Ovary (tissue), 9 donors: Measurements from ENCODE around the gene PBRM1. TPM values are rescaled to one million over a fixed set of nuclear protein-coding genes. Genes with fewer than 3 reads are reported as not detected.

Source experiments
- DNase-seq, 5 donors: peaks; one replicate each; pipeline ENCODE4 v3.0.0-alpha.2; 2019 to 2020
- H3K27ac ChIP-seq, 2 donors: fragments of 200-600 bp; one replicate each; pipeline versions ENCODE4 v1.5.1 to v1.8.0; 2019 to 2022
- H3K27me3 ChIP-seq: fragments of 200-600 bp; one replicate; pipeline ENCODE4 v1.8.0; 2022
- H3K36me3 ChIP-seq: fragments of 200-600 bp; sonication (generic); one replicate; pipeline ENCODE4 v1.5.1; 2019
- H3K4me1 ChIP-seq: one replicate; pipeline ENCODE4 v1.8.1; 2013; ENCODE audit warnings: mild to moderate bottlenecking, moderate library complexity; ENCODE audit not compliant: insufficient read depth
- H3K4me3 ChIP-seq: fragments of 200-600 bp; sonication (generic); one replicate; pipeline ENCODE4 v1.5.1; 2017
- H3K9me3 ChIP-seq, 2 donors: fragments of 200-600 bp in 1 of 2; sonication (generic) in 1 of 2; one replicate each; pipeline versions ENCODE4 v1.5.1 to v1.8.1; 2013 to 2019; ENCODE audit warnings: mild to moderate bottlenecking in 1 of 2, moderate library complexity in 1 of 2
- EP300 ChIP-seq: sonication (generic); formaldehyde crosslinking; IDR thresholded peaks from one replicate; pipeline ENCODE4 v1.6.1; 2017; ENCODE audit warnings: antibody characterized with exemption
- POLR2A ChIP-seq: fragments of 450-650 bp; IDR thresholded peaks from one replicate; pipeline ENCODE4 v1.6.1; 2017; ENCODE audit warnings: antibody characterized with exemption, mild to moderate bottlenecking, moderate library complexity
- WGBS, 3 donors: extraction: QIAGEN DNeasy Blood & Tissue Kit in 1 of 3; methylation state at CpG; one replicate each; pipeline versions ENCODE4 v1.1.5 to v1.1.7; 2013 to 2017; 5-methylcytosine and 5-hydroxymethylcytosine counted together
- intact Hi-C, 4 donors: fragments of 100-400 bp; cut with DNase I; formaldehyde crosslinking; loops; one replicate each; pipeline versions ENCODE4 v1.11.0 to v1.15.1; 2022 to 2023
- polyA plus RNA-seq, 2 donors: library from polyadenylated mRNA; stranded (reverse); fragments of 200-250 nt in 1 of 2; fragments of 350-450 nt in 1 of 2; fragmentation: Illumina TruSeq in 1 of 2; extraction: RNeasy Lipid Tissue Mini Kit (QIAGEN cat#74804) in 1 of 2; gene quantifications; one replicate each; pipeline ENCODE4 v1.2.3, GENCODE V29; 2013 to 2014
- total RNA-seq, 7 donors: library from RNA; depleted of rRNA in 2 of 7; stranded (reverse); fragments of >200 nt in 2 of 7; fragmentation: NEBNext Ultra II Directional in 3 of 7; extraction: Animal tissue kit (Norgen Biotek cat#: 25700) in 3 of 7; gene quantifications; one replicate each; pipeline versions ENCODE4 v1.1.0 to v1.2.4, GENCODE V29; 2016 to 2023
- TF ChIP-seq, protein P1 (sequence below), 3 donors: fragments of 450-650 bp in 2 of 3; fragments of 200-600 bp in 1 of 3; IDR thresholded peaks; one replicate each; pipeline versions ENCODE4 v1.5.1 to v1.8.0; 2016 to 2022; ENCODE audit warnings: antibody characterized with exemption in 3 of 3, mild to moderate bottlenecking in 1 of 3
- donor health status: DM: no; HTN: no; CAD: no; lungs with moderate emphysema.
- donor health status: DM: no; HTN: no; CAD: no.
- donor health status: Bipolar disorder and iron deficiency.
- donor health status: DM: yes; HTN: yes; CAD: no.
- donor health status: DM: no; HTN: no; CAD: no.
- donor health status: DM: yes; HTN: yes; CAD: no.

PBRM1 gene
- total and polyA plus RNA-seq, 9 donors, result 19.8 to 95.7 (median 69.7) TPM

DNA sequence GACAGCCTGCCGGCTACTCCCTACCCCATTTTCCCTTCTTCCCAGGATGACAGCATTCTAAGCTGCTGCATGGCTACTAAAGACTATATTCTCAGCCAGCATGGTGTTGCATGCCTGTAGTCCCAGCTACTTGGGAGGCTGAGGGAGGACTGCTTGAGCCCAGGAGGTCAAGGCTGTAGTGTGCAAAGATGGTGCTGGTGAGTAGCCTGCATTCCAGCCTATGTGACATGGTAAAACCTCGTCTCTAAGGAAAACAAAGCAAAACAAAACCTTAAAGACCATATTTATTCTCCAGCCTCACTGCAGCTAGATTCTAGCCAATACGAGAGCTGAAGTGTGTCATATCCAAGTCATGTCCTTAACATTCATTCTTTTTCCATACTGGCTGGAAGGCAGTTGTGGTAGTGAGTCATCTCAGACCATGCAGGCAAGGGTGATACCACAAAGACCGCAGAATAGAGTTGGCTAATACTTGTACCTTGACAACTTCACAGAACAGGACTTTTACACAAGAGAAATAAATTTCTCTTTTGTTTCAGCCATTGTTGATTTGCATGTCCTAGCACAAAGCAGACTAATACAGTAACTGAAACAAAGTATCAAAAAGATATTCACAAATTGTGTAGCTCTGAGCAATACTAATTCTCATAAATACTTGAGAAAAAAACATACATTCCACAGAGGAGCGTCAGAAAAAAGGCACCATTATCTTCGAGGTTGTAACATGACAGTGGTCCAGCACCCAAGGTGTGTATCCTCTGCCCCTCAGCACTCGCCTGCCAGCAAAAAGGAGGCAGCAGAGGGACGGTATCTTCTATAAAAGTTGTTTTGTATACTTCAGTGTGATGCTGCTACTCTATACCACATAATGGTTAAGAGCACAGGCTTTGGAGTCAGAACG, 14.8 kb downstream of the PBRM1 start:
- H3K4me1 ChIP-seq, result peaks cover 4% of the 10 kb centered on the region
- DNase-seq, result peak in 4 of 5 donors; percentile 25 to 51 (median 32)
- H3K4me3 ChIP-seq, result no peak overlapping the region
- H3K27ac ChIP-seq, result no peak overlapping the region
- H3K36me3 ChIP-seq, result no peaks in the 10 kb centered on the region
- 20 to 28% (median 21%) methylated on average over 9 of the region's 9 CpGs for WGBS, 3 donors
- no peaks in the 10 kb centered on the region for H3K27me3 ChIP-seq
- no peak for TF ChIP-seq POLR2A
- TF ChIP-seq, protein P1, sequence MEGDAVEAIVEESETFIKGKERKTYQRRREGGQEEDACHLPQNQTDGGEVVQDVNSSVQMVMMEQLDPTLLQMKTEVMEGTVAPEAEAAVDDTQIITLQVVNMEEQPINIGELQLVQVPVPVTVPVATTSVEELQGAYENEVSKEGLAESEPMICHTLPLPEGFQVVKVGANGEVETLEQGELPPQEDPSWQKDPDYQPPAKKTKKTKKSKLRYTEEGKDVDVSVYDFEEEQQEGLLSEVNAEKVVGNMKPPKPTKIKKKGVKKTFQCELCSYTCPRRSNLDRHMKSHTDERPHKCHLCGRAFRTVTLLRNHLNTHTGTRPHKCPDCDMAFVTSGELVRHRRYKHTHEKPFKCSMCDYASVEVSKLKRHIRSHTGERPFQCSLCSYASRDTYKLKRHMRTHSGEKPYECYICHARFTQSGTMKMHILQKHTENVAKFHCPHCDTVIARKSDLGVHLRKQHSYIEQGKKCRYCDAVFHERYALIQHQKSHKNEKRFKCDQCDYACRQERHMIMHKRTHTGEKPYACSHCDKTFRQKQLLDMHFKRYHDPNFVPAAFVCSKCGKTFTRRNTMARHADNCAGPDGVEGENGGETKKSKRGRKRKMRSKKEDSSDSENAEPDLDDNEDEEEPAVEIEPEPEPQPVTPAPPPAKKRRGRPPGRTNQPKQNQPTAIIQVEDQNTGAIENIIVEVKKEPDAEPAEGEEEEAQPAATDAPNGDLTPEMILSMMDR (IDR thresholded peaks at IDR 0.05), result no peak
- TF ChIP-seq EP300, result no peak
- H3K9me3 ChIP-seq, result no peaks in the 10 kb centered on the region
- intact Hi-C loops, result no loop called here

DNA sequence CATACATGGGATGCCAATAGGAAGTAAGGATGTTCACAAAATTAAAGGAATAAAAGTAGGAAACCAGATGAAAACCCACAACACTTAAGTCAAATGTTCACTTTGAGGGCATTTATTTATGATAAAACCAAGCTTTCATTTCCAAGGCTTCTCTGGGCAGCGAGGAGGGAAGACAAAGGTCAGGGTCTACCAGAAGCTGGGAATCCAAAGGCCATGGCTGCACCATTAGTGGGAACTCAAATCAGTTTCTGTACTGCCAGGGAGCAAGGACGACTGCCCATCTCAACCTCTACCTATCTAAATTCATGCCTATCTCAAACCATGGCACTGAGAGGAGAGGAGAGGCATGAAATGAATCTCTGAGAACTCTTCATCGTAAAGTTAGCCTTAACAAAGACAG, 22.6 kb downstream of the PBRM1 start:
- no peak overlapping the region for H3K4me3 ChIP-seq
- intact Hi-C loops, result no loop called here
- H3K36me3 ChIP-seq, result no peaks in the 10 kb centered on the region
- H3K27me3 ChIP-seq, result no peaks in the 10 kb centered on the region
- no peak for DNase-seq
- H3K4me1 ChIP-seq, result peaks cover 4% of the 10 kb centered on the region
- no peak for TF ChIP-seq POLR2A
- TF ChIP-seq, protein P1 (IDR thresholded peaks at IDR 0.05), result no peak
- no peak for TF ChIP-seq EP300
- WGBS, 3 donors, result 59 to 72% (median 70%) methylated on average over 3 of the region's 3 CpGs
- no peak overlapping the region for H3K27ac ChIP-seq
- no peaks in the 10 kb centered on the region for H3K9me3 ChIP-seq

DNA sequence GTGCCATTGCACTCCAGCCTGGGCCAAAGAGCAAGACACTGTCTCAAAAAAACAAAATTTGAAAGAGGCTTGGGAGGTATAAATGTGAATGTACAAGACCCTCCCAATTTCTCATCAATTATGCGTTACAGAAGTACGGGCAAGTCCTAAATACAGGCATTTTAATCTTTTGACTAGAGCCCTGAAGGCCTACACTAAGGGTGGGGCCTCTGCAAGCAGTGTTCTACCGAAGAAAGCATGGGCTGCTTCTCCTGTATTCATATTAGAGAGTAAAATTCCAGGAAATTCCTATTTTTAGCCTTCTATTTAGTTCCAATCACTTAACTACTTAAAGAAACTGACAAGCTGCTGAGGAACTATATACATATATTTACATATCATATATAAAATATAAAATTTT, 25.7 kb downstream of the PBRM1 start:
- no peaks in the 10 kb centered on the region for H3K27me3 ChIP-seq
- no peak overlapping the region for H3K4me3 ChIP-seq
- no peaks in the 10 kb centered on the region for H3K9me3 ChIP-seq
- no peak for TF ChIP-seq EP300
- no peak for TF ChIP-seq POLR2A
- TF ChIP-seq, protein P1 (IDR thresholded peaks at IDR 0.05), result no peak
- no peaks in the 10 kb centered on the region for H3K36me3 ChIP-seq
- WGBS, 3 donors, result 60 to 88% (median 62%) methylated on average over 3 of the region's 3 CpGs
- no peak overlapping the region for H3K27ac ChIP-seq
- intact Hi-C loops, result no loop called here
- DNase-seq, result no peak
- H3K4me1 ChIP-seq, result peaks cover 2% of the 10 kb centered on the region

DNA sequence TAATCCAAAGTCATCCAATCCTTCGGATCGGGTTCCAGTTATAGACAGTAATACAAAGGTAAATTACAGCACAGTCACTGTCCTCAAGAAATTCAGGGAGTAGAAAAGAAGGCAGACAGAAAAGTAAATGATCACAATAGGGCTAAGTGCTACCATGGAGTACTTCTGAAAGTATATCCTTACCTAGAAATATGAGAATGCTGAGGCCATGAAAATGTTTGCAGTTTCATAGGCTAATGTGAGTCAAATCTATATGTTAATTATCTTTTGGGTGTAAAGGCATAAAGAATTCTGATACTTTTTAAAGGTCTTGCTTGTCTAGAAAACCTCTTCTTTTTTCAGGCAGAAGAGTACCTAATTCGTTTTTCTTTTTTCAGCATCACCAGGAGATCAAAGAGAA, 29.8 kb downstream of the PBRM1 start:
- TF ChIP-seq EP300 (no peak), POLR2A (no peak)
- TF ChIP-seq, protein P1 (IDR thresholded peaks at IDR 0.05), result no peak
- H3K27me3 ChIP-seq, result no peaks in the 10 kb centered on the region

More for the DNA sequence above, 29.8 kb downstream of the PBRM1 start:
- H3K4me1 ChIP-seq, result no peaks in the 10 kb centered on the region
- no peaks in the 10 kb centered on the region for H3K9me3 ChIP-seq
- no peak for DNase-seq
- H3K27ac ChIP-seq, result no peak overlapping the region
- 94 to 96% (median 95%) methylated on average over 3 of the region's 3 CpGs for WGBS, 3 donors
- no peak overlapping the region for H3K4me3 ChIP-seq
- H3K36me3 ChIP-seq, result no peaks in the 10 kb centered on the region
- intact Hi-C loops, result no loop called here
